ENCODE results near the gene ZNF865.

The ZNF865 gene

DNA sequence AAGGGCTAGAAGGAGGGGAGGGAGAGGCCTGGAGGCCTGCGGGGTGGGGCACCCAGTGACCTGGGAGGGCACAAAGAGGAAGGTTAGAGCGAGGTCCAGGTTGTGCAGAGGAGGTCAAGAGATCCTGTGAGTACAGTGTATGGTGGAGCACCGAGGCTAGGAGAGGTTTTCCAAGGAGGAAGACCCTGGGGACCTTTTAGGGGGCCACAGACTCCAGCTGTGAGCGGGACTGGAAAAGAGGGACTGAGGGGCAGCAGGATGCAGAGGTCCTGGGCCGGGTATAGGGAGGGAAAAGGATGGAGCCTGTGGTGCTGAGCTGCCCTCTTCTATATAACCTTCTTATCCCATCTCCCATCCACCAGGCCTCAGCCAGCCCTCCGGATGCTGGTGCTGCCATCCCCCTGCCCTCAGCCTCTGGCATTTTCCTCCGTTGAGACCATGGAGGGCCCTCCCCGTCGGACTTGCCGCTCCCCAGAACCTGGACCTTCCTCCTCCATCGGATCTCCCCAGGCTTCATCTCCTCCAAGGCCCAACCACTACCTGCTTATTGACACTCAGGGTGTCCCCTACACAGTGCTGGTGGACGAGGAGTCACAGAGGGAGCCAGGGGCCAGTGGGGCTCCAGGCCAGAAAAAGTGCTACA lies 38.9 kb downstream of the ZNF865 start:
- no peak overlapping the region for H3K27ac ChIP-seq (ENCODE audit: insufficient read depth, low read depth, low read length, poor library complexity, severe bottlenecking)
- WGBS, 2 experiments = 65 to 66% methylated on average over 12 of the region's 12 CpGs
- H3K27me3 ChIP-seq (ENCODE audit: control insufficient read depth, insufficient read depth, low read length, poor library complexity, severe bottlenecking) = no peaks in the 10 kb centered on the region
- H3K4me3 ChIP-seq (ENCODE audit: insufficient read depth, low read depth, low read length) = peak overlapping the region; percentile 59
- peaks cover 34% of the 10 kb centered on the region for H3K4me1 ChIP-seq (ENCODE audit: control insufficient read depth, insufficient read depth, low read length)
- peaks cover 14% of the 10 kb centered on the region for H3K36me3 ChIP-seq (ENCODE audit: control insufficient read depth, insufficient read depth, low read length)
- no peaks in the 10 kb centered on the region for H3K9me3 ChIP-seq (ENCODE audit: control insufficient read depth, low read length)

- Histone ChIP-seq H3K27ac (ENCODE audit: insufficient read depth, low read depth, low read length, poor library complexity, severe bottlenecking) (no peak overlapping the region), H3K36me3 (ENCODE audit: control insufficient read depth, insufficient read depth, low read length) (peaks cover 14% of the 10 kb centered on the region), H3K27me3 (ENCODE audit: control insufficient read depth, insufficient read depth, low read length, poor library complexity, severe bottlenecking) (no peaks in the 10 kb centered on the region), H3K4me1 (ENCODE audit: control insufficient read depth, insufficient read depth, low read length) (peaks cover 32% of the 10 kb centered on the region), H3K9me3 (ENCODE audit: control insufficient read depth, low read length) (no peaks in the 10 kb centered on the region), H3K4me3 (ENCODE audit: insufficient read depth, low read depth, low read length) (peak overlapping the region; percentile 59)
- 95 to 96% methylated on average over 28 of the region's 28 CpGs for WGBS, 2 experiments
These were observed 39.5 kb downstream of the ZNF865 start for GRCh38 chr19:55644842-55645511.

- Histone ChIP-seq H3K27ac (ENCODE audit: insufficient read depth, low read depth, low read length, poor library complexity, severe bottlenecking) (no peak overlapping the region), H3K27me3 (ENCODE audit: control insufficient read depth, insufficient read depth, low read length, poor library complexity, severe bottlenecking) (no peaks in the 10 kb centered on the region), H3K36me3 (ENCODE audit: control insufficient read depth, insufficient read depth, low read length) (peaks cover 14% of the 10 kb centered on the region), H3K4me1 (ENCODE audit: control insufficient read depth, insufficient read depth, low read length) (peaks cover 29% of the 10 kb centered on the region), H3K4me3 (ENCODE audit: insufficient read depth, low read depth, low read length) (no peak overlapping the region), H3K9me3 (ENCODE audit: control insufficient read depth, low read length) (no peaks in the 10 kb centered on the region)
- 94 to 95% methylated on average over 5 of the region's 5 CpGs for WGBS, 2 experiments
These were observed 40.0 kb downstream of the ZNF865 start for GRCh38 chr19:55645512-55645881.

- 56 to 57% methylated on average over 14 of the region's 14 CpGs for WGBS, 2 experiments
- no peaks in the 10 kb centered on the region for H3K9me3 ChIP-seq (ENCODE audit: control insufficient read depth, low read length)
- H3K27me3 ChIP-seq (ENCODE audit: control insufficient read depth, insufficient read depth, low read length, poor library complexity, severe bottlenecking) = no peaks in the 10 kb centered on the region
- H3K4me3 ChIP-seq (ENCODE audit: insufficient read depth, low read depth, low read length) = peak overlapping the region; percentile 88
- H3K36me3 ChIP-seq (ENCODE audit: control insufficient read depth, insufficient read depth, low read length) = peaks cover 17% of the 10 kb centered on the region
- peak overlapping the region; percentile 13 for H3K27ac ChIP-seq (ENCODE audit: insufficient read depth, low read depth, low read length, poor library complexity, severe bottlenecking)
- peaks cover 29% of the 10 kb centered on the region for H3K4me1 ChIP-seq (ENCODE audit: control insufficient read depth, insufficient read depth, low read length)
These were observed 41.7 kb downstream of the ZNF865 start for GRCh38 chr19:55646889-55647731.

DNA sequence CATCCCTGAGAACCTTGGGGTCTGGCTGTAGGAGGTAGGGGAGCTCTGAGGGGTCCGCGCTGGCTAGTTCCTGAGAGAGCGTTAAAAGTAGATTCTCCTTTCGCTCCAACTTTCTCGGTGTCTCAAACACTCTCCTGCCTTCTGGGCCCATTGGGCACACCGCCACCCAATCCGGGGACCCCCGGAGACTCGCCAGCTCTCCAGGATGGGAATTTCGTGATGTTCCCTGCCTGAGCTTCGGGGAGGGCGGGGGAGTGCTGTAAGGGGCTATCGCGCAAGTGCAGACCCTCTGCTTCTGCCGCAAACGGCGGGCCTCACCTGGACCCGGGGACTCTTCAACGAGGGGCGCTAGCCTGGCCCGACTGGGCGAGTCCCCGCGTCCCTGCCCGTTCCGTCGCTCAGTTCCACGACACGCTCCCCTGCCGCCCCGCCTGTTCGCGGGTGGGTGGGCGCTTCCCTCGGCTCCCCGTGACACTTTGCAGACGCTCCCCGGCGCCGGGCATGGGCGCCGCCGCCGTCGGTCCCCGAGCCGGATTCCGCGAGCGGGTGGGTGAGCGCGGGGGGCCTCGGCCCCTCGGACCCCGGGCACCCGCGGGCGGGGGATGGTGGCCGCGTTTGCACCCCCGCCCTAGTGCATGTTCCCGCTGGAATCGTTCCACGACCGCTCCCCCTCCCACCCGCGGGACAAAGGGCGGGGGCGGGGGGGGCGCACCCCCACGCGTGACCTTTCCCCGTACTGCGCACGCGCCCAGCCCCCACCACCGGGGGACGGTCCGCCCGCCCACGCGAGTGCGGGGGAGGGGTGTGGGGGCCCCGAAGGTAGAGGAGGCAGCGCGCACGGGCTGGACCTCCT lies 42.5 kb downstream of the ZNF865 start, which contains the start of gene CCDC106:
Gene CCDC106, plus strand, starts transcription at position 481 of the 853 bp plus-strand sequence. CDS start 835 bp downstream, outside the sequence.
- Histone ChIP-seq H3K36me3 (ENCODE audit: control insufficient read depth, insufficient read depth, low read length) (peaks cover 17% of the 10 kb centered on the region), H3K4me3 (ENCODE audit: insufficient read depth, low read depth, low read length) (peak within 1 kb of the TSS; percentile 88), H3K9me3 (ENCODE audit: control insufficient read depth, low read length) (no peaks in the 10 kb centered on the region), H3K27ac (ENCODE audit: insufficient read depth, low read depth, low read length, poor library complexity, severe bottlenecking) (peak within 1 kb of the TSS; percentile 13), H3K27me3 (ENCODE audit: control insufficient read depth, insufficient read depth, low read length, poor library complexity, severe bottlenecking) (no peaks in the 10 kb centered on the region), H3K4me1 (ENCODE audit: control insufficient read depth, insufficient read depth, low read length) (peaks cover 25% of the 10 kb centered on the region)
- 1% methylated on average over 87 of the region's 87 CpGs for WGBS, 2 experiments

- no peak overlapping the region for H3K27ac ChIP-seq (ENCODE audit: insufficient read depth, low read depth, low read length, poor library complexity, severe bottlenecking)
- H3K27me3 ChIP-seq (ENCODE audit: control insufficient read depth, insufficient read depth, low read length, poor library complexity, severe bottlenecking) = no peaks in the 10 kb centered on the region
- H3K4me1 ChIP-seq (ENCODE audit: control insufficient read depth, insufficient read depth, low read length) = peaks cover 22% of the 10 kb centered on the region
- peak overlapping the region; percentile 88 for H3K4me3 ChIP-seq (ENCODE audit: insufficient read depth, low read depth, low read length)
- peaks cover 17% of the 10 kb centered on the region for H3K36me3 ChIP-seq (ENCODE audit: control insufficient read depth, insufficient read depth, low read length)
- WGBS, 2 experiments = 60 to 62% methylated on average over 25 of the region's 25 CpGs
- no peaks in the 10 kb centered on the region for H3K9me3 ChIP-seq (ENCODE audit: control insufficient read depth, low read length)
These were observed 43.3 kb downstream of the ZNF865 start for GRCh38 chr19:55648585-55649267.

DNA sequence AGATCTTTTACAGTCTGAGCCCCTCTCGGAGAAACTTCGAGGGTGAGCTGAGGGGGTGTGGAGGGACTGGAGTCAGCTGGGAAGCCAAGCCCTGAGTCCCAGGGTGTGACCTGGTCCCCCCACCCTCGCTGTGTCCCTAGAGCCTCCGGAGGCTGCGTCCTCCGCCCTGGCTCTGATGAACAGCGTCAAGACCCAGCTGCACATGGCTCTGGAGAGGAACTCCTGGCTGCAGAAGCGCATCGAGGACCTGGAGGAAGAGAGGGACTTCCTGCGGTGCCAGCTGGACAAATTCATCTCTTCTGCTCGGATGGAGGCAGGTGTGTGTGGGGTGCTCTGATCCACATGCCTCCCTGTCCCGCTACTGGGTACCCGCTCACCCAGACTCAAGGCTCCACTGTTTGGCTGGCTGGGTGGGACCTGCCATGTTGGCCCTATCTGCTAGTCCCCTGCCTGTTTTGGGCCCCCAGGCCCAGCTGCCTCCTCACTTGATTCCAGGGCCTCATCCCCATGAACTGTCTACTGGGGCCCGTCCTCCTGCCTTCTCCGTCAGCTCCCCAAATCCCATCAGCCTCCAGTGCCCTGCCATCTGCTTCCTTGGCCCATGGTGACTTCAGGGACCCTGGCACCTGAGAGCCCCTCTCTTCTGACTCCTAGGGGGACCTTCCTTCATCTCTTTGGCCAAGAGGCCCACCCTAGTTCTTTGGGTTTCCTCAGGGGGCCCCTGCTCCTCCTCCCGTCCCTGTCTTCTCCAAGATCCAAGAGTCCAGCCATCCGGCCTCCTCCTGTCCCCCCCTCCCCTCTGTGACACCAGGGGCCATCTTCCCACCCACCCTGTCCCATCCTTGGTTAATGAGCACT lies 44.0 kb downstream of the ZNF865 start:
- 93 to 94% methylated on average over 17 of the region's 17 CpGs for WGBS, 2 experiments
- Histone ChIP-seq H3K4me3 (ENCODE audit: insufficient read depth, low read depth, low read length) (peak overlapping the region; percentile 88), H3K27me3 (ENCODE audit: control insufficient read depth, insufficient read depth, low read length, poor library complexity, severe bottlenecking) (no peaks in the 10 kb centered on the region), H3K9me3 (ENCODE audit: control insufficient read depth, low read length) (no peaks in the 10 kb centered on the region), H3K27ac (ENCODE audit: insufficient read depth, low read depth, low read length, poor library complexity, severe bottlenecking) (no peak overlapping the region), H3K4me1 (ENCODE audit: control insufficient read depth, insufficient read depth, low read length) (peaks cover 17% of the 10 kb centered on the region), H3K36me3 (ENCODE audit: control insufficient read depth, insufficient read depth, low read length) (peaks cover 15% of the 10 kb centered on the region)

DNA sequence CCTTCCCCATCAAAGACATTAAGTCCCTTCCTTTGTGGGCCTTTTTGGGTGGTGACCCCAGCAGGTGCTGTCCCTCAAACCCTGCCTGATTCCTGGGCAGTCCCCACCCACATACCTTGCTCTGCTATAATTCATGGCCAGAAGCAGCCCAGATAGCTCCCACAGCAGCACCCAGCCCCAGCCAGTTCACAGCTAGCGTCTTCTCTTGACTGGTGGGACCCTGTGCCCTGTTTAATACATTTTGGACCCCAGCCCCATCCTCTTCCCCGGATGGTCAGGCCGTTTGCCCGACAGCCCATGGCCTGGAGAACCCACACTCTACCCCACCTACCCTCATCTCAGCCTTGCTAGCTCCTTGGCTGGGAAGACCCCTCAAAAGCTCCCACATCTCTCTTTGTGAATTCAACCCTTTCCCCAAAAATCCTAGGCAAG lies 44.7 kb downstream of the ZNF865 start:
- Histone ChIP-seq H3K4me3 (ENCODE audit: insufficient read depth, low read depth, low read length) (no peak overlapping the region), H3K9me3 (ENCODE audit: control insufficient read depth, low read length) (no peaks in the 10 kb centered on the region), H3K4me1 (ENCODE audit: control insufficient read depth, insufficient read depth, low read length) (peaks cover 13% of the 10 kb centered on the region), H3K27ac (ENCODE audit: insufficient read depth, low read depth, low read length, poor library complexity, severe bottlenecking) (no peak overlapping the region), H3K27me3 (ENCODE audit: control insufficient read depth, insufficient read depth, low read length, poor library complexity, severe bottlenecking) (no peaks in the 10 kb centered on the region), H3K36me3 (ENCODE audit: control insufficient read depth, insufficient read depth, low read length) (peaks cover 9% of the 10 kb centered on the region)
- WGBS, 2 experiments = 90 to 97% methylated on average over 4 of the region's 4 CpGs
